SK-N-MC (cell line): ENCODE data around the gene TMEM119.

Experiments
- DNase-seq: peaks from one replicate; pipeline ENCODE4 v3.0.0-alpha.2; 2011; ENCODE audit warnings: low read depth, low spot score
- H3K27ac ChIP-seq: fragments of 200-600 bp; sonication (generic); 2 replicates; pipeline ENCODE4 v1.5.1; 2016; ENCODE audit warnings: mixed run types
- H3K36me3 ChIP-seq: fragments of 200-600 bp; sonication (generic); 2 replicates; pipeline ENCODE4 v1.6.1; 2017; ENCODE audit warnings: antibody characterized with exemption, low read length, mixed read lengths; ENCODE audit not compliant: insufficient read depth
- H3K4me3 ChIP-seq: fragments of 200-600 bp; sonication (generic); 2 replicates; pipeline ENCODE4 v1.5.1; 2016
- H3K9ac ChIP-seq: fragments of 200-600 bp; sonication (generic); 2 replicates; pipeline ENCODE4 v1.8.0; 2017; ENCODE audit warnings: mixed run types, mixed read lengths; ENCODE audit not compliant: insufficient read length
- H3K9me3 ChIP-seq: fragments of 200-600 bp; sonication (generic); 2 replicates; pipeline ENCODE4 v1.6.1; 2017; ENCODE audit warnings: low read depth, mild to moderate bottlenecking, antibody characterized with exemption, low read length, moderate library complexity, mixed read lengths
- EZH2 ChIP-seq: fragments of 200-600 bp; sonication (generic); IDR thresholded peaks from one replicate; pipeline ENCODE4 v1.6.1; 2017; ENCODE audit warnings: antibody characterized with exemption
- FOXP2 ChIP-seq: optimal IDR thresholded peaks from 2 replicates; pipeline ENCODE3; 2011; ENCODE audit warnings: mild to moderate bottlenecking, moderate library complexity; ENCODE audit not compliant: insufficient read depth; ENCODE audit errors: extremely low read length, control extremely low read depth
- POLR2AphosphoS5 ChIP-seq: IDR thresholded peaks from 2 replicates; pipeline ENCODE4 v1.6.1; 2012; ENCODE audit warnings: mild to moderate bottlenecking, low read depth, low read length, borderline replicate concordance

Gene TMEM119

DNA sequence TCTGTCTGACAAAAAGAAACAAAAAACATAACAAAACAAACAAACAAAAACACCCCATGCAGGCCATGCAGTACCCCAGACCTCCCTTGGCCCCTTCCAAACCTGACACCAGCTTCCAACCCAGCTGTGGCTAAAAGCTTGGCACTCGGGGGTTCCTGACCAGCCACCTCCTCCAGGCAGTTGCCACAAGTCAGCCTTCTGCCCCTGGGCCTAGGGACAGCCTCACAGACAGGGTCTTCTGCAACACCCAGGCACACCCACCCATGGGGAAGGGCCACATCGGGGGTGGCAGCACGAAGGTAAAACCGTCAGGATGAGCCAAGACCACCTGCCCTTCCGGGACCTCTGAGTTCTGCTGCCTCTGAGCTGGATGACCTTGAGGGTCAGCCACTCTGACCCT is 10.7 kb upstream of the TMEM119 start:
- Histone ChIP-seq H3K9ac (no peak overlapping the region), H3K36me3 (no peaks in the 10 kb centered on the region), H3K4me3 (no peak overlapping the region), H3K27ac (no peak overlapping the region), H3K9me3 (no peaks in the 10 kb centered on the region)
- DNase-seq, result no peak
- TF ChIP-seq POLR2AphosphoS5, result no peak
- TF ChIP-seq FOXP2, result no peak
- no peak for TF ChIP-seq EZH2

DNA sequence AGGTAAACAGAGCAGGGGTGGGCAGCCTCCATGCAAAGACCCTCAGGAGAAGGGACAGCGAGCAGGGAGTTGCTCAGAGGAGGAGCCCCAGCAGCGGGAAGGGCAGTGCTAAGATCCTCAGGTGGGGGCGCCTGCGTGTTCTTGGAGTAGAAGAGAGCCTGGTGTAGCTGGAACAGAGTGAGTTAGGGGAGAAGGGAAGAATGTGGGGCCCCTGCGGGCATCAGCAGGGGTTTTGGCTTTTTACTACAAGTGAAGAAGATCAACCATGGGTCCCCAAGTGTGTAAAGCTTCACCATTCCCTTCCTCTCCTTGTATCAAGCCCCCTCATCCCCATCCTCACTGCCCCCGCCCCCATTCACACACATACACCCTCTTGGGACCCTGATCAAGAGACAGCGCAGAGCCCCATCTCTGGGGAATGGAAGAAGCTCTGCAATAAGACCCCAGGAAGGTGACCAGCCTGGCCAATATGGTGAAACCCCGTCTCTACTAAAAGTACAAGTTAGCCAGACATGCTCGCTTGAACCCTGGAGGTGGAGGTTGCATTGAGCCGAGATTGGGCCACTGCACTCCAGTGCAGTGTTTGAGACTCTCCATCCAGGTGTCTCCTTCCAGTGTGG is 10.2 kb upstream of the TMEM119 start:
- Histone ChIP-seq H3K4me3 (no peak overlapping the region), H3K36me3 (no peaks in the 10 kb centered on the region), H3K27ac (no peak overlapping the region), H3K9me3 (no peaks in the 10 kb centered on the region), H3K9ac (no peak overlapping the region)
- TF ChIP-seq FOXP2 (no peak), POLR2AphosphoS5 (no peak), EZH2 (no peak)
- DNase-seq, result no peak

GRCh38 chr12:108606492-108606891 is 8.6 kb upstream of the TMEM119 start:
- Histone ChIP-seq H3K36me3 (no peaks in the 10 kb centered on the region), H3K9ac (no peak overlapping the region), H3K4me3 (no peak overlapping the region), H3K27ac (no peak overlapping the region), H3K9me3 (no peaks in the 10 kb centered on the region)
- DNase-seq, result no peak
- TF ChIP-seq POLR2AphosphoS5, result no peak
- no peak for TF ChIP-seq FOXP2
- no peak for TF ChIP-seq EZH2

- DNase-seq, result no peak
- Histone ChIP-seq H3K27ac (no peak overlapping the region), H3K9ac (no peak overlapping the region), H3K36me3 (no peaks in the 10 kb centered on the region), H3K9me3 (no peaks in the 10 kb centered on the region), H3K4me3 (no peak overlapping the region)
- TF ChIP-seq POLR2AphosphoS5, result no peak
Measured at GRCh38 chr12:108605690-108606406, 8.0 kb upstream of the TMEM119 start.

DNA sequence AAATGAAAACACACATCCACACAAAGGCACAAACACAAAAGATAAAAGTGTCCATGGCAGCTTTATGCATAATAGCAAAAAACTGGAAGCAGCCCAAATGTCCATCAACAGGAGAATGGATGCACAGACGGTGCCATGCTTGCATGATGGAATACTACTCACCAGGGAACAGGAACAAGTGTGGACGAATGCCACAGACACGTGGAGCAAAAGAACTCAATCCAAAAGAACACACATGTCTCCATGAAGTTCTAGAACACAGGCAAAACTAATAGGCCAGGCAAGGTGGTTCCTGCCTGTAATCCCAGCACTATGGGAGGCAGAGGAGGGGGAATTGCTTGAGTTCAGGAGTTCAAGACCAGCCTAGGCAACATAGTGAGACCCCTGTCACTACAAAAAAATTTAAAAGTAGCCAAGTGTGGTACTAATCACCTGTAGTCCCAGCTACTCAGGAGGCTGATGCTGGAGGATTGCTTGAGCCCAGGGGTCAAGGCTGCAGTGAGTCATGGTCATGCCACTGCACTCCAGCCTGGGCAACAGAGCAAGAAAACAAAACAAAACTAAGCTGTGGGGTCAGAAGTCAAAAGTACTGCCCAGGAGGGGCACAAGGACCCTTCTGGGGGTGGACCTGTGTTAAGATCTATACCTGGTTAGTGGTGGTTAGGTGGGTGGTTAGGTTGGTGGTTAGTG is 7.3 kb upstream of the TMEM119 start:
- Histone ChIP-seq H3K27ac (no peak overlapping the region), H3K9ac (no peak overlapping the region), H3K4me3 (no peak overlapping the region), H3K9me3 (no peaks in the 10 kb centered on the region), H3K36me3 (no peaks in the 10 kb centered on the region)
- no peak for DNase-seq
- TF ChIP-seq EZH2 (no peak), POLR2AphosphoS5 (no peak), FOXP2 (no peak)

GRCh38 chr12:108604208-108604941 is 6.5 kb upstream of the TMEM119 start:
- no peak overlapping the region for H3K4me3 ChIP-seq
- no peak for DNase-seq
- H3K27ac ChIP-seq, result no peak overlapping the region
- H3K36me3 ChIP-seq, result no peaks in the 10 kb centered on the region
- H3K9me3 ChIP-seq, result no peaks in the 10 kb centered on the region
- no peak overlapping the region for H3K9ac ChIP-seq
- TF ChIP-seq EZH2 (no peak), POLR2AphosphoS5 (no peak), FOXP2 (no peak)

- Histone ChIP-seq H3K9ac (no peak overlapping the region), H3K27ac (no peak overlapping the region), H3K4me3 (no peak overlapping the region), H3K36me3 (no peaks in the 10 kb centered on the region), H3K9me3 (no peaks in the 10 kb centered on the region)
- no peak for DNase-seq
- no peak for TF ChIP-seq FOXP2
- TF ChIP-seq EZH2, result no peak
- no peak for TF ChIP-seq POLR2AphosphoS5
Measured at GRCh38 chr12:108603743-108604142, 5.9 kb upstream of the TMEM119 start.
